Body of pancreas (tissue), 4 donors: ENCODE data around the gene CERS5.

ENCODE experiments used
- CTCF ChIP-seq, 7 experiments: fragments of 450-650 bp in 4 of 7; fragments of 200-600 bp in 3 of 7; sonication (generic) in 3 of 7; IDR thresholded peaks; one replicate each; pipeline ENCODE4 v1.5.1; 2016 to 2019; ENCODE audit warnings: antibody characterized with exemption in 7 of 7
- POLR2A ChIP-seq, 3 donors: fragments of 450-650 bp; IDR thresholded peaks; one replicate each; pipeline ENCODE4 v1.6.1; 2016; ENCODE audit warnings: antibody characterized with exemption in 3 of 3, mild to moderate bottlenecking in 2 of 3

- TF ChIP-seq CTCF (IDR thresholded peaks at IDR 0.05) (peak in 1 of 7 experiments; percentile 1), POLR2A (IDR thresholded peaks at IDR 0.05) (no peak)
These were observed 54.5 kb downstream of the CERS5 start for GRCh38 chr12:50112456-50113218.
